Pancreas (tissue), 10 donors: ENCODE data around the gene SEL1L3. TPM values are rescaled to one million over a fixed set of nuclear protein-coding genes. Genes with fewer than 3 reads are reported as not detected.
A peak's percentile ranks its signal among the peaks of the same experiment; 100 is the strongest.

Source experiments
- ATAC-seq, 4 donors: fragments of 200-7000 bp; cut with Tn5 transposase; one replicate each; pipeline versions ENCODE4 v1.8.0 to v1.9.1; 2020; ENCODE audit warnings: mild to moderate bottlenecking in 4 of 4, moderate library complexity in 4 of 4
- DNase-seq, 6 donors: peaks; one replicate each; pipeline ENCODE4 v3.0.0-alpha.2; 2020
- FAIRE-seq: peaks from 2 replicates; lab custom pipeline; 2012; peaks lifted over from hg19 to GRCh38; lab: Jason Lieb, UNC
- H3K27ac ChIP-seq, 4 donors: fragments of 200-600 bp; sonication (generic); 1 replicate in 3 of 4; 2 replicates in 1 of 4; pipeline versions ENCODE4 v1.5.0 to v1.8.0; 2020
- H3K27me3 ChIP-seq, 4 donors: fragments of 200-600 bp; one replicate each; pipeline ENCODE4 v1.8.0; 2021
- H3K36me3 ChIP-seq, 3 donors: fragments of 200-600 bp; sonication (generic) in 1 of 3; one replicate each; pipeline versions ENCODE4 v1.5.0 to v1.8.0; 2020 to 2021
- H3K4me1 ChIP-seq, 3 donors: fragments of 200-600 bp; one replicate each; pipeline ENCODE4 v1.8.0; 2021
- H3K4me3 ChIP-seq, 4 donors: fragments of 200-600 bp; sonication (generic) in 2 of 4; one replicate each; pipeline versions ENCODE4 v1.5.0 to v1.8.0; 2020 to 2021
- H3K9me3 ChIP-seq, 4 donors: fragments of 200-600 bp; one replicate each; pipeline ENCODE4 v1.8.0; 2021
- CTCF ChIP-seq, 4 donors: fragments of 200-600 bp; sonication (generic) in 3 of 4; IDR thresholded peaks; one replicate each; pipeline versions ENCODE4 v1.5.0 to v1.8.0; 2021; ENCODE audit warnings: antibody characterized with exemption in 4 of 4
- WGBS, 2 donors: extraction: QIAGEN DNeasy Blood & Tissue Kit; methylation state at CpG; one replicate each; pipeline ENCODE4 v1.1.7; 2013; 5-methylcytosine and 5-hydroxymethylcytosine counted together
- intact Hi-C, 3 donors: fragments of 100-400 bp; cut with DNase I; formaldehyde crosslinking; loops; one replicate each; pipeline versions ENCODE4 v1.11.1 to v1.14.2; 2022
- polyA plus RNA-seq, 2 donors: library from polyadenylated mRNA; stranded (reverse); fragments of 200-250 nt; gene quantifications; one replicate each; pipeline ENCODE4 v1.2.3, GENCODE V29; 2013
- total RNA-seq, 6 donors: library from RNA; stranded (reverse); fragmentation: NEBNext Ultra II Directional in 4 of 6; extraction: Animal tissue kit (Norgen Biotek cat#: 25700) in 4 of 6; gene quantifications; one replicate each; pipeline versions ENCODE4 v1.2.1 to v1.2.4, GENCODE V29; 2021 to 2023
- donor health status: healthy with polysubstance abuse.
- donor health status: DM: no; HTN: no; CAD: no; lungs with moderate emphysema.
- donor health status: DM: no; HTN: no; CAD: no.
- donor health status: control.
- donor health status: control.
- donor health status: Bipolar disorder and iron deficiency.
- donor health status: DM: yes; HTN: yes; CAD: no.
- donor health status: DM: no; HTN: no; CAD: no.
- donor health status: DM: no; HTN: no; CAD: no.
- donor health status: DM: yes; HTN: yes; CAD: no.

SEL1L3 gene
- total and polyA plus RNA-seq, 8 donors, result 18.4 to 76.7 (median 41.0) TPM

GRCh38 chr4:25857851-25858400 lies 4.9 kb downstream of the SEL1L3 start:
- Histone ChIP-seq H3K36me3 (no peaks in the 10 kb centered on the region), H3K9me3 (no peaks in the 10 kb centered on the region), H3K4me3 (no peak overlapping the region), H3K4me1 (peaks cover 12 to 49% (median 37%) of the 10 kb centered on the region in 3 donors), H3K27ac (peak overlapping the region in 1 of 4 donors; percentile 42), H3K27me3 (no peaks in the 10 kb centered on the region)
- no peak for TF ChIP-seq CTCF (IDR thresholded peaks at IDR 0.05)
- intact Hi-C loops, result no loop called here
- ATAC-seq (no peak), DNase-seq (no peak), FAIRE-seq (no peak)
- 88 to 94% methylated on average over 8 of the region's 8 CpGs for WGBS, 2 donors

- DNase-seq, result no peak
- no peaks in the 10 kb centered on the region for H3K27me3 ChIP-seq
- H3K27ac ChIP-seq, result peak overlapping the region in 2 of 4 donors; percentile 8 to 42
- intact Hi-C loops, result no loop called here
- H3K36me3 ChIP-seq, result no peaks in the 10 kb centered on the region
- peaks cover 12 to 49% (median 37%) of the 10 kb centered on the region in 3 donors for H3K4me1 ChIP-seq
- H3K4me3 ChIP-seq, result no peak overlapping the region
- no peak for ATAC-seq
- FAIRE-seq, result no peak
- H3K9me3 ChIP-seq, result no peaks in the 10 kb centered on the region
- TF ChIP-seq CTCF (IDR thresholded peaks at IDR 0.05), result no peak
- WGBS, 2 donors, result 85 to 94% methylated on average over 2 of the region's 2 CpGs
Measured at GRCh38 chr4:25857403-25857802, 5.4 kb downstream of the SEL1L3 start.

GRCh38 chr4:25856756-25857155 lies 6.0 kb downstream of the SEL1L3 start:
- H3K27me3 ChIP-seq, result no peaks in the 10 kb centered on the region
- H3K4me3 ChIP-seq, result no peak overlapping the region
- no peak for ATAC-seq
- H3K36me3 ChIP-seq, result no peaks in the 10 kb centered on the region
- intact Hi-C loops, result no loop called here
- H3K4me1 ChIP-seq, result peaks cover 12 to 49% (median 37%) of the 10 kb centered on the region in 3 donors
- DNase-seq, result no peak
- 30 to 34% methylated on average over 1 of the region's 1 CpG for WGBS, 2 donors
- FAIRE-seq, result no peak
- TF ChIP-seq CTCF (IDR thresholded peaks at IDR 0.05), result no peak
- H3K27ac ChIP-seq, result peak overlapping the region in 3 of 4 donors; percentile 8 to 42 (median 13)
- no peaks in the 10 kb centered on the region for H3K9me3 ChIP-seq

- H3K36me3 ChIP-seq, result no peaks in the 10 kb centered on the region
- no peak overlapping the region for H3K27ac ChIP-seq
- H3K4me3 ChIP-seq, result no peak overlapping the region
- no peaks in the 10 kb centered on the region for H3K27me3 ChIP-seq
- H3K9me3 ChIP-seq, result no peaks in the 10 kb centered on the region
- DNase-seq, result no peak
- H3K4me1 ChIP-seq, result peaks cover 12 to 31% (median 22%) of the 10 kb centered on the region in 3 donors
- WGBS, 2 donors, result 91 to 98% methylated on average over 3 of the region's 3 CpGs
- ATAC-seq, result no peak
- TF ChIP-seq CTCF (IDR thresholded peaks at IDR 0.05), result no peak
- FAIRE-seq, result no peak
- intact Hi-C loops, result no loop called here
Measured at GRCh38 chr4:25852103-25852502, 10.7 kb downstream of the SEL1L3 start.

GRCh38 chr4:25847329-25847728 lies 15.5 kb downstream of the SEL1L3 start:
- FAIRE-seq (no peak), ATAC-seq (no peak), DNase-seq (no peak)
- H3K27me3 ChIP-seq, result no peaks in the 10 kb centered on the region
- intact Hi-C loops, result no loop called here
- WGBS, 2 donors, result 94 to 96% methylated on average over 7 of the region's 7 CpGs
- H3K27ac ChIP-seq, result no peak overlapping the region
- TF ChIP-seq CTCF (IDR thresholded peaks at IDR 0.05), result no peak
- no peaks in the 10 kb centered on the region for H3K9me3 ChIP-seq
- no peak overlapping the region for H3K4me3 ChIP-seq
- no peaks in the 10 kb centered on the region for H3K36me3 ChIP-seq
- peaks cover 0 to 8% (median 0%) of the 10 kb centered on the region in 3 donors for H3K4me1 ChIP-seq
